CD4-positive, alpha-beta memory T cell (primary cell): Measurements from ENCODE around the gene AMBP. TPM values are rescaled to one million over a fixed set of nuclear protein-coding genes. Genes with fewer than 3 reads are reported as not detected.

Source experiments
- CTCF ChIA-PET: fragments of 350-600 bp; sonication (Branson Sonifier 250); formaldehyde crosslinking; loops from one replicate; lab custom pipeline; 2021; ENCODE audit warnings: inconsistent platforms; ENCODE audit not compliant: partially characterized antibody; lab: Charles Lee
- POLR2A ChIA-PET: fragments of 350-600 bp; sonication (Branson Sonifier 250); formaldehyde crosslinking; loops from one replicate; lab custom pipeline; 2021; ENCODE audit not compliant: partially characterized antibody; lab: Charles Lee
- DNase-seq, 5 donors: peaks; one replicate each; pipeline versions ENCODE4 v3.0.0 to v3.0.0-alpha.2; 2020 to 2022; ENCODE audit warnings: mixed read lengths in 1 of 5
- H3K27ac ChIP-seq: one replicate; pipeline ENCODE4 v1.7.0; 2013; ENCODE audit warnings: low read depth, low read length
- H3K27me3 ChIP-seq: 2 replicates; pipeline ENCODE4 v1.7.0; 2013; ENCODE audit warnings: mild to moderate bottlenecking, low read length, moderate library complexity; ENCODE audit not compliant: insufficient read depth
- H3K36me3 ChIP-seq: 2 replicates; pipeline ENCODE4 v1.7.0; 2013; ENCODE audit warnings: mild to moderate bottlenecking, low read length, moderate library complexity; ENCODE audit not compliant: insufficient read depth
- H3K4me1 ChIP-seq: 2 replicates; pipeline ENCODE4 v1.7.0; 2013; ENCODE audit warnings: mild to moderate bottlenecking, low read length, moderate library complexity; ENCODE audit not compliant: insufficient read depth
- H3K4me3 ChIP-seq, 2 donors: one replicate each; pipeline ENCODE4 v1.7.0; 2013; ENCODE audit warnings: low read length in 2 of 2, mild to moderate bottlenecking in 1 of 2
- H3K9me3 ChIP-seq, 2 donors: one replicate each; pipeline ENCODE4 v1.7.0; 2013; ENCODE audit warnings: low read length in 2 of 2, control low read depth in 1 of 2; ENCODE audit not compliant: control insufficient read depth in 1 of 2
- H3K27ac Mint-ChIP-seq, 7 donors: one replicate each; pipeline ENCODE4 v1.8.0; 2020 to 2021; ENCODE audit warnings: mixed read lengths in 7 of 7, mild to moderate bottlenecking in 6 of 7, inconsistent platforms in 3 of 7, moderate library complexity in 3 of 7
- H3K27me3 Mint-ChIP-seq, 2 donors: one replicate each; pipeline ENCODE4 v1.8.0; 2020 to 2021; ENCODE audit warnings: mixed read lengths in 2 of 2
- H3K36me3 Mint-ChIP-seq, 2 donors: one replicate each; pipeline ENCODE4 v1.8.0; 2020 to 2021; ENCODE audit warnings: mixed read lengths in 2 of 2, inconsistent platforms in 1 of 2, mild to moderate bottlenecking in 1 of 2
- H3K4me1 Mint-ChIP-seq, 4 donors: one replicate each; pipeline ENCODE4 v1.8.0; 2020 to 2021; ENCODE audit warnings: mixed read lengths in 4 of 4, mild to moderate bottlenecking in 1 of 4
- H3K4me3 Mint-ChIP-seq, 8 donors: one replicate each; pipeline ENCODE4 v1.8.0; 2020 to 2021; ENCODE audit warnings: mixed read lengths in 8 of 8, mild to moderate bottlenecking in 7 of 8, moderate library complexity in 6 of 8, inconsistent platforms in 3 of 8
- H3K9me3 Mint-ChIP-seq, 8 donors: one replicate each; pipeline ENCODE4 v1.8.0; 2020 to 2021; ENCODE audit warnings: mixed read lengths in 8 of 8, mild to moderate bottlenecking in 5 of 8, inconsistent platforms in 3 of 8, moderate library complexity in 1 of 8
- intact Hi-C: fragments of 100-400 bp; cut with micrococcal nuclease; formaldehyde crosslinking; loops from one replicate; pipeline ENCODE4 v1.15.1; 2023
- polyA plus RNA-seq, 2 donors: library from polyadenylated mRNA; unstranded; fragments of 300-500 nt; fragmentation: Illumina TruSeq; gene quantifications; one replicate each; pipeline ENCODE4 v1.2.3, GENCODE V29; 2021
- total RNA-seq, 2 experiments: library from RNA; stranded (reverse); gene quantifications; one replicate each; pipeline ENCODE4 v1.2.3, GENCODE V29; 2021

Gene AMBP
- total and polyA plus RNA-seq, 4 experiments from 2014 or later = not detected

- ChIA-PET CTCF (no interaction called here), POLR2A (no interaction called here)
- H3K9me3 Mint-ChIP-seq = peaks cover 0 to 2% (median 0%) of the 10 kb centered on the region in 8 donors
- H3K27ac ChIP-seq = no peak overlapping the region
- H3K36me3 ChIP-seq = no peaks in the 10 kb centered on the region
- H3K27me3 Mint-ChIP-seq = peaks cover 12 to 15% of the 10 kb centered on the region in 2 donors
- H3K9me3 ChIP-seq = no peaks in the 10 kb centered on the region
- no peaks in the 10 kb centered on the region for H3K27me3 ChIP-seq
- no peaks in the 10 kb centered on the region for H3K36me3 Mint-ChIP-seq
- peak overlapping the region in 1 of 7 donors; percentile 21 for H3K27ac Mint-ChIP-seq
- intact Hi-C loops = no loop called here
- DNase-seq = no peak
- H3K4me3 ChIP-seq = no peak overlapping the region
- H3K4me3 Mint-ChIP-seq = no peak overlapping the region
- no peaks in the 10 kb centered on the region for H3K4me1 ChIP-seq
- peaks cover 0 to 4% (median 0%) of the 10 kb centered on the region in 4 donors for H3K4me1 Mint-ChIP-seq
Measured at GRCh38 chr9:114077162-114077837, 800 bp downstream of the AMBP start.

GRCh38 chr9:114076237-114077161 lies 1.6 kb downstream of the AMBP start:
- Mint-ChIP-seq H3K27ac (no peak overlapping the region), H3K27me3 (peaks cover 12 to 15% of the 10 kb centered on the region in 2 donors), H3K9me3 (peaks cover 0 to 2% (median 0%) of the 10 kb centered on the region in 8 donors), H3K36me3 (no peaks in the 10 kb centered on the region), H3K4me1 (peaks cover 0 to 4% (median 0%) of the 10 kb centered on the region in 4 donors), H3K4me3 (no peak overlapping the region)
- Histone ChIP-seq H3K36me3 (no peaks in the 10 kb centered on the region), H3K27ac (no peak overlapping the region), H3K4me3 (no peak overlapping the region), H3K9me3 (no peaks in the 10 kb centered on the region), H3K27me3 (no peaks in the 10 kb centered on the region), H3K4me1 (no peaks in the 10 kb centered on the region)
- intact Hi-C loops = no loop called here
- CTCF ChIA-PET = no interaction called here
- POLR2A ChIA-PET = no interaction called here
- no peak for DNase-seq

- H3K9me3 ChIP-seq = no peaks in the 10 kb centered on the region
- Mint-ChIP-seq H3K4me3 (no peak overlapping the region), H3K27me3 (peaks cover 12 to 15% of the 10 kb centered on the region in 2 donors), H3K36me3 (no peaks in the 10 kb centered on the region), H3K9me3 (no peaks in the 10 kb centered on the region), H3K4me1 (peaks cover 0 to 4% (median 0%) of the 10 kb centered on the region in 4 donors), H3K27ac (no peak overlapping the region)
- no peak for DNase-seq
- H3K27me3 ChIP-seq = no peaks in the 10 kb centered on the region
- no peak overlapping the region for H3K4me3 ChIP-seq
- intact Hi-C loops = no loop called here
- POLR2A ChIA-PET = no interaction called here
- no peaks in the 10 kb centered on the region for H3K36me3 ChIP-seq
- no peaks in the 10 kb centered on the region for H3K4me1 ChIP-seq
- CTCF ChIA-PET = interaction anchor here (6.3 kb wide), 1 partner anchor 7 kb away, joined by 30 read pairs; no protein-coding TSS in a partner anchor
- no peak overlapping the region for H3K27ac ChIP-seq
Measured at GRCh38 chr9:114075602-114076001, 2.5 kb downstream of the AMBP start.

- Mint-ChIP-seq H3K4me3 (no peak overlapping the region), H3K4me1 (peaks cover 0 to 4% (median 0%) of the 10 kb centered on the region in 4 donors), H3K36me3 (no peaks in the 10 kb centered on the region), H3K9me3 (no peaks in the 10 kb centered on the region), H3K27me3 (peaks cover 12 to 15% of the 10 kb centered on the region in 2 donors), H3K27ac (no peak overlapping the region)
- intact Hi-C loops = no loop called here
- Histone ChIP-seq H3K27me3 (no peaks in the 10 kb centered on the region), H3K4me3 (no peak overlapping the region), H3K27ac (no peak overlapping the region), H3K36me3 (no peaks in the 10 kb centered on the region), H3K9me3 (no peaks in the 10 kb centered on the region), H3K4me1 (no peaks in the 10 kb centered on the region)
- no peak for DNase-seq
- ChIA-PET POLR2A (no interaction called here), CTCF (interaction anchor here (0.6 to 6.3 kb wide), 3 partner anchors 10 to 45 kb away, joined by 3 to 30 read pairs (median 3); no protein-coding TSS in a partner anchor)
Measured at GRCh38 chr9:114072184-114073140, 5.6 kb downstream of the AMBP start.

GRCh38 chr9:114071197-114071795 lies 6.8 kb downstream of the AMBP start:
- no peak overlapping the region for H3K4me3 ChIP-seq
- Mint-ChIP-seq H3K27me3 (peaks cover 7 to 8% of the 10 kb centered on the region in 2 donors), H3K9me3 (peaks cover 0 to 1% (median 0%) of the 10 kb centered on the region in 8 donors), H3K36me3 (no peaks in the 10 kb centered on the region), H3K4me3 (no peak overlapping the region), H3K27ac (peak overlapping the region in 1 of 7 donors; percentile 21), H3K4me1 (peaks cover 0 to 4% (median 0%) of the 10 kb centered on the region in 4 donors)
- no peaks in the 10 kb centered on the region for H3K9me3 ChIP-seq
- intact Hi-C loops = no loop called here
- CTCF ChIA-PET = interaction anchor here (0.6 to 6.3 kb wide), 2 partner anchors 11 to 34 kb away, joined by 3 to 30 read pairs; no protein-coding TSS in a partner anchor
- no peak for DNase-seq
- POLR2A ChIA-PET = no interaction called here
- H3K27ac ChIP-seq = no peak overlapping the region
- no peaks in the 10 kb centered on the region for H3K36me3 ChIP-seq
- H3K27me3 ChIP-seq = no peaks in the 10 kb centered on the region
- no peaks in the 10 kb centered on the region for H3K4me1 ChIP-seq

GRCh38 chr9:114070188-114071103 lies 7.7 kb downstream of the AMBP start:
- Mint-ChIP-seq H3K9me3 (peaks cover 0 to 2% (median 0%) of the 10 kb centered on the region in 8 donors), H3K27ac (no peak overlapping the region), H3K36me3 (no peaks in the 10 kb centered on the region), H3K4me1 (peaks cover 0 to 2% (median 0%) of the 10 kb centered on the region in 4 donors), H3K27me3 (peaks cover 3 to 7% of the 10 kb centered on the region in 2 donors), H3K4me3 (no peak overlapping the region)
- no peak for DNase-seq
- H3K36me3 ChIP-seq = no peaks in the 10 kb centered on the region
- no peaks in the 10 kb centered on the region for H3K27me3 ChIP-seq
- POLR2A ChIA-PET = no interaction called here
- no peaks in the 10 kb centered on the region for H3K9me3 ChIP-seq
- no peaks in the 10 kb centered on the region for H3K4me1 ChIP-seq
- no peak overlapping the region for H3K4me3 ChIP-seq
- CTCF ChIA-PET = interaction anchor here (6.3 kb wide), 1 partner anchor 12 kb away, joined by 30 read pairs; no protein-coding TSS in a partner anchor
- intact Hi-C loops = no loop called here
- H3K27ac ChIP-seq = no peak overlapping the region
